HG03439 (cell line): ENCODE data around the gene NKIRAS1.

ENCODE experiments used
- ATAC-seq: cut with Tn5 transposase; IDR thresholded peaks from one replicate; pipeline ENCODE4 v1.9.1; 2021; ENCODE audit warnings: mild to moderate bottlenecking, moderate library complexity; ENCODE audit not compliant: unreplicated experiment

The NKIRAS1 gene

GRCh38 chr3:23916886-23917678 lies at the start of gene NKIRAS1, which contains the start of gene RPL15:
Gene NKIRAS1, minus strand, starts transcription at chr3:23916990. Its CDS starts 6,086 bp downstream, at chr3:23910904.
Gene RPL15, plus strand, starts transcription at chr3:23917132. Its CDS starts 728 bp downstream, at chr3:23917860.
- ATAC-seq: peak; percentile 94

GRCh38 chr3:23966328-23966727 lies 49.5 kb upstream of the NKIRAS1 start:
- ATAC-seq: no peak

GRCh38 chr3:23964537-23965235 lies 47.9 kb upstream of the NKIRAS1 start:
- ATAC-seq: no peak

GRCh38 chr3:23961913-23962312 lies 45.1 kb upstream of the NKIRAS1 start:
- no peak for ATAC-seq

DNA sequence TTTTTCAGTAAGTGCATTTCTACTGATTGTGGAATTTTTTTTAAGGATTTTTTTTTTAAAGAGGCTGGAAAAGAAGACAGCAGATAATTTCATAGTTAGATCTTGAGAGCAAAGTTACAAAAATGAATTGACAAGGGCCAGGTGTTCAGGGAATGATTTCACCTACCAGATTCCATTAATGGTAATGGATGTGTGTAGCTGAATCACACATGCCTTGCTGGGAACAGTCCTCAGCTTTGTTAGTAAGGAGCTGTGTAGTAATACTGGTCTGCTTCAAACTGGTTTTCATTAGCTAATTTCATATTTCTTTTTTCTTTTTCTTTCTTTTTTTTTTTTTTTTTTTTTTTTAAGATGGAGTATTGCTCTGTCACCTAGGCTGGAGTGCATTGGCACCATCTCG lies 44.3 kb upstream of the NKIRAS1 start:
- no peak for ATAC-seq

DNA sequence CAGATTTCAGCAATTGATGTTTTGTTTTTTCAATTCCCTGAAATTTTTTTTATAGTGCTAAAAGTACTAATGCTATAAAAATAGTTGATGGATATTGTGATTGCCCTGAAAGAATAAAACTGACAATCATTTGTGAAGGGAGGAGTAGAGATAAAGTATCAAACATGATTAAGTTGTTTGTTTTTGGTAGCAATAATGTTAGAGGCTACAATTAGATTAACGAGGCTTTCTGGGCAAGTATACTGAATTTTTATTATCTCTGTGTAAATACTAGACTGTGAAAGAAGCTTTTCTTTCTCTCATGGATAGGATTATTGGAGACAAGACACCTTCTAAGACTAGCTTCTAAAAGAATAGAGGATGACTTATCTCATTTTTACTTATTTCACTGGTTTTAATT lies 43.9 kb upstream of the NKIRAS1 start:
- ATAC-seq: no peak

GRCh38 chr3:23959135-23959900 lies 42.5 kb upstream of the NKIRAS1 start:
- no peak for ATAC-seq

GRCh38 chr3:23956701-23957100 lies 39.9 kb upstream of the NKIRAS1 start:
- ATAC-seq: no peak

DNA sequence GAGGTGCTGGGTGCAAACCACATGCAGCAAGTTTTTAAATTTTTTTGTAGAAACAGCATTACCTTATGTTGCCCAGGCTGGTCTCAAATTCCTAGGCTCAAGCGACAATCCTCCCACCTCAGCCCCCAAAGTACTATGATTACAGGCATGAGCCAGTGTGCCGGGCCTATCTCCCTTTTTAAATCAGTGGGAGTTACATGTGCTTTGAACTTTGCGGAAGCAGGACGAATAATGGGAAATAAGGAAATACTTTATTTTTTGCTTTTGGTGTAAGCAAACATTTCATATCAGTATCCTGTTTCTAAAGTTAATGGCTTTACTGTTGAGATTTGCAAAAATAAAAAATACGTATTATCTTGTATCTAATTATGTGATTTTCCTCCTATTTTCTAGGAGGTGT lies 37.4 kb upstream of the NKIRAS1 start:
- no peak for ATAC-seq

DNA sequence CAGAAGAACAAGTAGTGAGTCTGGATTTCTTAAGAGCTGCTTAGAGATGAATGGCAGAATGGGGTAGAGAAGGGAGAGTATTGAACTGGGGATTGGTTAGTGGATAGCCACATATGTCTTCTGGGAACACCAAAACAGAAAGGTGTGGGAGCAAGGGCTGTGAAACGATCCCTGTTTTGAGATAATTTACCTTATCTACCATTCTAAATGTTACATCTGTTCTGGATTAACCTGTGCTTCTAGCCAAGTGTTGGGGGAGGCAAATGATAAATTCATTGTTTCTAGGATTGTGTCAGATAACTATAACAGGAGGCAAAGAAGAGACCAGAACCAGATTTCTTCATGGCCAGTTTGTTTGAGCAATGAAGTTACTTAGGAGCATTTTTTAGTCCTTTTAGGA lies 36.7 kb upstream of the NKIRAS1 start:
- no peak for ATAC-seq

- ATAC-seq: no peak
Observed at GRCh38 chr3:23952646-23953045, 35.9 kb upstream of the NKIRAS1 start.

DNA sequence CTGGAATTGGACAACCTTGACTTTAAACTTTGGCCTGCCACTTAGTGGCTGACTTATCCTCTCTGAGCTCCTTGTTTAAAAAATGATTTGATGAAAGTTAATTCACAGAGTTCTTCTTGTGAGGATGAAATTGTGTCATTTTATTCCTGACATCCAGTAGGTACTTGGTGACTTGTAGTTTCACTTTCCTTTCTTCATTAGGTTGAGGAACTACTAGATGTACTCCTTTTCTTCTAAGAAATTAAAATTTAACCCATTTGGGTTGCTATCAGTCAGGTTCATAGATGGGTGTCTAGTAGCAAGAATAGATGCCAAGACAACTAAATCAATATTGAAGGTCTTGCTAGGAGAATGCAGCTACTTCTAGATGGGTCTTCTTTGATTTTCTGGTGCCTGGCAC lies 33.5 kb upstream of the NKIRAS1 start:
- no peak for ATAC-seq

DNA sequence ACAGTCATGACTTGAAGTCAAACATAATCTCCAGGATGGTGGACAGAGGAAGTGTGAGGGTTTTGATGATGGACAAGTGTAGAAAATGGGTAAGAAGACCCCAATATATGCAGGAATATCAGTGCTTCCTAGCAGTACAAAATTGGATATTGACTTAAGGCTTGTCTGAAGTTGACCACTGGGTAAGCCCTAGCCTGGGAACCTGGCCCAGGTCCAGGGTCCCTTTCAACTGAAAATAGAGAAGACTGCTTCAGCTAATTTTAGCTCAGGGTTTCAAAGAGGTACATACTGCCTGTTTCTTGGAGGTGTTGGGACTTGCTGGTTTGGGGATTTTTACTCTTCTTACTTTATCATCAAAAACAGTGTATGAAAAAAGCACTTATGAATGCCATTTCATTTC lies 33.0 kb upstream of the NKIRAS1 start:
- ATAC-seq: peak; percentile 20

- no peak for ATAC-seq
Observed at GRCh38 chr3:23948761-23949160, 32.0 kb upstream of the NKIRAS1 start.

DNA sequence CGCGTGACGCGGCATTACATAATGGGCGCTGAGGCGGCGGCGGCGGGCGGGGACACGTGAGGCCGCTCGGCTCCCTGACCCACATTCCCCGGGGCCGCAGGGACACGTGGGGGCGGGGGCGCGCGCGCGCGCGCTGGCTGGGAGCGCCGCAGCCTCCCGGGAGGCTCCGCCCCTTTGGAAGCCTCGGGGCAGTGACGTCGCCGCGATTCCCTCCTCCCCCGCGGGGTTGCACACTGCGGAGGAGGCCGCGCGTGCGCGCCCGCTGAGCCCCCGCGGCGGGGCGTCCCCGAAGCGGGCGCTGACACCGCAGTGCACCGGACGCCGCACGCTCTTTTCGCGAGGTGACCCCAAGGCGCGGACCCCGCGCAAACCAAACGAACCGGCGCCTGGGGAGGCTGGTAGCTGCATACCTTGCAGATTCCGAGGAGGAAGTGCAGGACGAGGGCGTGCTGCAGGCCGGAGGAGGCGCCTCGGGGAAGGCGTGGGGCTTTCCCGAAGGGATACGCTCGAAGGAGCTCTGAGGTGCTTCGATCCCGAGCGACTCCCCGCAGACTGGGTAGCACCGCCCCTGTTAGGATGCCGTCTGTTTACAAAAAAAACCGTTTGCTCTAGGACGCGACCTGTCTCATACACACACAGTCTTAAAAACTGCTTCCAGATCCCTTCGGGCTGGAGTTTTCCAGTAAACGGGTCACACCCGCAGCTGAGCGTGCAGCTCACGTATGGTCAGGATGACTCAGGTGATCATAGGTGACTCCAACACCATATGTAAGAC lies 29.3 kb upstream of the NKIRAS1 start:
- ATAC-seq: peak; percentile 75

- no peak for ATAC-seq
Observed at GRCh38 chr3:23945663-23945912, 28.8 kb upstream of the NKIRAS1 start.

- peak; percentile 57 for ATAC-seq
Observed at GRCh38 chr3:23944861-23945662, 28.3 kb upstream of the NKIRAS1 start, which contains the start of gene NR1D2. Gene NR1D2, plus strand, starts transcription at chr3:23945286. Its CDS starts 293 bp downstream, at chr3:23945579.

GRCh38 chr3:23944007-23944783 lies 27.4 kb upstream of the NKIRAS1 start:
- no peak for ATAC-seq

DNA sequence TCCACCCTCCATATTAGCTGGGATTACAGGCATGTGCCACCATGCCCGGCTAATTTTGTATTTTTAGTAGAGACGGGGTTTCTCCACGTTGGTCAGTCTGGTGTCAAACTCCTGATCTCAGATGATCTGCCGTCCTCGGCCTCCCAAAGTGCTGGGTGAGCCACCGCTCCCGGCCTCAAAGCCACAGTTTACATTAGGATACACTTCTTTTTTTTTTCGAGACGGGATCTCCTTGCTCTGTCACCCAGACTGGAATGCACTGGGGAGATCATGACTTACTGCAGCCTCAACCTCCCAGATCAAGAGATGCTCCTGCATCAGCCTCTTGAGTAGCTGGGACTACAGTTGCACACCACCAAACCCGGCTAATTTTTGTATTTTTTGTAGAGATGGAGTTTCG lies 25.8 kb upstream of the NKIRAS1 start:
- no peak for ATAC-seq
